COLO668 (cell line): Measurements from ENCODE around the gene ARHGAP30.

Source experiments
- DNase-seq: peaks from one replicate; lab custom pipeline; 2025; ENCODE audit not compliant: unreplicated experiment; lab: John Stamatoyannopoulos, UW

ARHGAP30 gene

DNA sequence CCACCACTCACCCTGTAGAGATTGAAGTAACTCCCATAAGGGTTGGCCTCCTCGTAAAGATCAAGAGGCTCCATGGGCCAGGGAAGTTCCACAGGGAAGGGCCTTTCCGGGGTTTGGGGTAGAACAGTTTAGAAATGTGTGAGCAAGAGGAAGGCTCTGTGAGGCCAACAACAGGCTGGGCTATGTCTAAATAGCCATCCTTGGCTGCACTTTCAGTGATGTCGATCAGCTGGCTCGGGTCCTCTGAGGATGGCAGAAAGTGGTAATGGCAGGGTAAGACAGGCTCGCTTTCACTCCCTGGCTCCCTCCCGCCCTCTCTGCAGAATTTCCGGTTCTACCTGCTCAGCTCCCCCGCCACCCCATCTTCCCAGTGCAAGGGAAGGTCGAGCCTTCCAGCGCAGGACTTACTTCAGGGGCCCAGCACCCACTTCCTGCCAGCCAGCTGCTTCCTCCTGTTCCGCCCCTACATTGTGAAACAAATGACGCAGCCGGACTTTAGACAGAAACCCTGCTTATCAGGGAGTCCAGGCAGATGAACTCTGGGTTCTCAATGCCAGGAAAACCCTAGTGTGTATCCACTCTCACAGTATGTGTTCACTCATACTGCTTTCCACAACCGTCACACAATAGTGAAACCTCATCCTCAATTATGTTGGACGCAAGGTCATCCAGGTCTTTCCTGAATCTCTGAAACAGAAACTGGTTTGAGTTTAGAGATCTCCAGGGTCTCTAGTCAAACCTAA lies 56.0 kb downstream of the ARHGAP30 start:
- peak; percentile 72 for DNase-seq

DNA sequence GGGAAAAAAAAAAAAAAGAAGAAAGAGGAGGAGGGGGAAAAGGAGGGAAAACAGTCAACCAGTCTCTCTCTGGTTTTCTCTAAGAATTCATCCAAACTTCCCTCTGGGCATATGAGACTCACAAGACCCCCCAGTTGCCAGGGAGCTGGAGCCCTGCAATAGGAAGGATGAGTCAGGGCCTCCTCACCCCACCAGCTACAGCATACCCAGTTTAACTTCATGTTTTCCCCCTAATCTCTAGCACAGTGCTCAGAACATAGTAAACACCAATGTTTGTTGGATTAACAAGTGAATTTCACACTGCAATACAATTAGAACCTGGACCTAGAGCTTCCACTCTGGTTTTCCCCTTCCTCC lies 56.6 kb downstream of the ARHGAP30 start:
- DNase-seq = no peak

DNA sequence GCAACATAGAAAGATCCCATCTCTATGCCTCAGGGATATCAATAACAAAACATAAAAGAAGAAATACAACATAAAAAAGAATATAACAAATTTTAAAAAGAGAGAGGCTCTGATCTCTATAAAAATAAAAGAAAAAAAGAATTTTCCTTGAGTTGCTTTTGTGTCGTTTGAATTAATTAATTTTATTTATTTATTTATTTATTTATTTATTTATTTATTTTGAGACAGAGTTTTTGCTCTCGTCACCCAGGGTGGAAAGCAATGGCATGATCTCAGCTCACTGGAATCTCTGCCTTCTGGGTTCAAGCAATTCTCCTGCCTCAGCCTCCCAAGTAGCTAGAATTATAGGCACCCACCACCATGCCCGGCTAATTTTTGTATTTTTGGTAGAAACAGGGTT lies 57.3 kb downstream of the ARHGAP30 start:
- DNase-seq = no peak

DNA sequence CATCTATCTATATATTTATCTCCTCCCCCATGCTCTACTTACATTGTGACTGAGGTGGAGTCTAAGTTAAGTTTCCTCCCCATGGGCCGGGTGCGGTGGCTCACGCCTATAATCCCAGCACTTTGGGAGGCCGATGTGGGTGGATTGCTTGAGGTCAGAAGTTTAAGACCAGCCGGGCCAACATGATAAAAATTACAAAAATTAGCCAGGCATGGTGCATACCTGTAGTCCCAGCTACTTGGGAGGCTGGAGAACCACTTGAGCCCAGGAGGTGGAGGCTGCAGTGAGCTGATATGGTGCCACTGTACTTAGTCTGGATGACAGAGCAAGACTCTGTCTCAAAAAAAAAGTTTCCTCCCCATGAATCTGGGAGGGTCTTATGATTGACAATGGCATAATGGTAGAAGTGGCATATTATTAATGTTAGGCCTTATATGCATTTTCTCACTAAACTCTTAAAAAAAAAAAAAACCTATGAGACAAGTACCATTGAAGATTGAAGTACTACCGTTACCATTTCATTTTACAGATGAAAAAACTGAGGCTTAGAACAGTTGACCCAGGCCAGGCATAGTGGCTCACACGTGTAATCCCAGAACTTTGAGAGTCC lies 60.0 kb downstream of the ARHGAP30 start:
- DNase-seq = no peak

DNA sequence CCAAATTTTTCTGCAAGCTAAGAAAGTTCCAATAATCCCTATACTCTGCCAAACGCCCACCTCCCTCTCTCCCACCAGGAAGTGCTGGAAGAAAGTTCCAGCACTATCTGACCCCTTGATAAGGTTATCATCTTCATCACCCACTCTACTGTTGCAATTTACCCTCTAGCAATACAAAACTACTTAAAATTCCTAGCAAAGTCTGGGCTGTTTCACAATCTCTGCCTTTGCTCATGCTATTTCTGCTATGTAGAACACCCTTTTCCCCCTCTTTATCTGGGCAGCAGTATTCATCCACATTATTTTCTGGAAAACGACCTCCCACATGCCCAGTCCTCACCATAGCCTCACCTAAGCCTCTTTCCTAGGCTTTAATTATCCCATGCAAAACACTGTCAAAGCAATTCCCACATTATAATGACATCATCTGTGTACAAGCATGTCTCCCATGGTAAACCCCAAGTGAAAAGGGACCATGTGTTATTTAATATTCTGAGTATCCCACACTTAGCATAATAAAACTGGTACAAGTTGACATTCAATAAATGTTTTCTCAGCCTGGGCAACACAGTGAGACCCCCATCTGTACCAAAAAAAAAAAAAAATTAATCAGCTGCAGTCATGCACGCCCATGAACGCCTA lies 60.7 kb downstream of the ARHGAP30 start:
- no peak for DNase-seq

DNA sequence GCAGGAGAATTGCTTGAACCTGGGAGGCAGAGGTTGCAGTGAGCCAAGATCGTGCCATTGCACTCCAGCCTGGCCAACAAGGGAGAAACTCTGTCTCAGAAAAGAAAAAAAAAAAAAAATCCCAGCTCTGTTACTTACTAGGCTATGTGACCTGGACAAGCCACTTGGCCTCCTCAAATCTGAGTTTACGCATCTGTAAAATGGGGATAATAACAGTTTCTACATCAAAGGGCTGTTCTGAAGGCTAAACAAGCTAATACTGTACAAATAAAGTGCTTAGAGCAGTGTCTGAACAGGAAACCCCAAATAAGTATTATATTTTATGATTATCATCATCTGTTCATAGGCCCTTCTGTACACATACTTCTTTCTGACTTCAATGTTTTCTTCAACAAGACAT lies 62.3 kb downstream of the ARHGAP30 start:
- DNase-seq = no peak

DNA sequence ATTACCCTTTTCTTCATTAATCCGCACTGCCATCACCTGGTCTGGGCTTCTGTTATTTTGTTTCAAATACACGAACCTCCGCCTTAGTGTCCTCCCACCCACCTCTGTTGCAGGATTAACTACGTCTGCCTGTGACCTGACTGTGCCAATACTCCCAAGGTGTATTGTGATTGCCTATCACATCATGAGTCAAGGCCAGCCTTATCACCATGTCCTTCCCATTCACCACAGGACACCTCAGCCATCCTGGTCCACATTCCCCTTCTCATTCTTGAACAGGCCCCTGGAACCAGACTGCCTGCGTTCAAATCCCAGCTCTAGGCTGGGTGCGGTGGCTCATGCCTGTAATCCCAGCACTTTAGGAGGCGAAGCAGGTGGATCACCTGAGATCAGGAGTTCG lies 63.1 kb downstream of the ARHGAP30 start:
- DNase-seq = no peak

DNA sequence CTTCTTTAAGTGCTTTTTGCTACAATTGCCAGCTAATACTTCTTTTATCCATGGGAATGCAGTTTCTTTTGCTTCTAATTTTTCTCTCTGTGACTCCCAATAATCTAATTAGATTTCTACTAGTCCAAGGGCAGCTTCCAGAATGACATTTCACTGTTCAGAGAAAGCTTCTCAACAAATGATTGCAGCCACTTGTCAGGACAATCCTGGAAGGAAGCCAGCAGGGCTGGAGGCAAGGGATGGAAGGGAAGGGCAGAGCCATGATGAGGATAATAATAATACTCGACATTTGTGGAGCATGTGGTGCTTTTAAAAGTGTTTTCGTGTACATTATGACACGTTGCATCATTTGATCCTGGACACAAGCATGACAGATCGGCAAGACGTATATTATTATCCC lies 68.2 kb downstream of the ARHGAP30 start:
- no peak for DNase-seq

DNA sequence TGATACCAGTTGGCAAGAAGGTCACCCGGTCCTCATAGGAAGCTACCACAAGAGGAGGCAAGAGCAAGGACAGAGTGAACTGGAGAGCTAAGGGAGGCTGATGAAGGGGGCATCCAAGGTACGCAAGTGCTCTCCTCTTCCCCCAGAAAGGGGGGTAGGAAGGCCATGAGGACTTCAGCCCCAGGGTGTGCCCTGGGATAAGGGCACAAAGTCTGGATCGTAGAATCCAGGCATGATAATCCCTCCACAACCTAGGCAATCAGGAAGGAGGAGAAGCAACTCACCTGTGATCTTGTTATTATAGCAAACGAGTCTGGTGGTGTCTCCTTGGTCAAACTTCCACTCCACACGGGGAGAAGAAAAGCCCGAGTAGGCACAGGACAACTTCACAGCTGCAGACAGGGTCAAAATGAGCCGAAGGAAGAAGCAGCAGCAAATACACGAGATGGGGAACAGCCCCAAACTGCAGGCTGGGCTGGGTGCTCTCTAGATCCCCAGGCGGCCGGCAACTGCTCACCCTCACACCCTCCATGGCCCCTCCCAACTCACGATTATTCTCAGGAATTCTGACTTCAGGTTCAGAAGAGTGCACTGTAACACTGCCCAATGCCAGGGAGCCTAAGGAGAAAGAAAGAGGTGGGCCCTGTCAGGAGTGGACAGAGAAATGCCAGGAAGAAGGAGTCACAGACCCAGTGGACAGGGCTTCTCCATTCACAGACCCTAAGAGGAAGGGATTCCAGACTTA lies 68.8 kb downstream of the ARHGAP30 start:
- no peak for DNase-seq

DNA sequence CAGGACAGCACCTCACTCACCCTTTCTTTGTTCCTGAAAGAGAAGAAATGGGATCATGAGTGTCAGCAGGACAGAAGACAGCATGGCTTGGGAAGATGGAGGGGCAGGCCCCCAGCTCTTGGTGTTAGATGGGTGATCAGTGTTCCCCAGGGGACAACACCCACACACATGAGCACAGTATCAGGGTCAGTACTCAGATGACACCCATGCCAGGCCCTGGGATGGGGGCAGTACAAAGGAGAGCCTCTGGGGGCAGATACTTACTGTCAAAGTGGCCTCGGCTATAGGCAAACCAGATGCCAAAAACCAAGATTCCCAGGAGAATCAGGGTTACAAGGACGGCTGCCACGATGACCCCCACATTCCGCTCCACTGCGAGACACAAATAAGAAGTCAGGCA lies 70.3 kb downstream of the ARHGAP30 start:
- DNase-seq = no peak

DNA sequence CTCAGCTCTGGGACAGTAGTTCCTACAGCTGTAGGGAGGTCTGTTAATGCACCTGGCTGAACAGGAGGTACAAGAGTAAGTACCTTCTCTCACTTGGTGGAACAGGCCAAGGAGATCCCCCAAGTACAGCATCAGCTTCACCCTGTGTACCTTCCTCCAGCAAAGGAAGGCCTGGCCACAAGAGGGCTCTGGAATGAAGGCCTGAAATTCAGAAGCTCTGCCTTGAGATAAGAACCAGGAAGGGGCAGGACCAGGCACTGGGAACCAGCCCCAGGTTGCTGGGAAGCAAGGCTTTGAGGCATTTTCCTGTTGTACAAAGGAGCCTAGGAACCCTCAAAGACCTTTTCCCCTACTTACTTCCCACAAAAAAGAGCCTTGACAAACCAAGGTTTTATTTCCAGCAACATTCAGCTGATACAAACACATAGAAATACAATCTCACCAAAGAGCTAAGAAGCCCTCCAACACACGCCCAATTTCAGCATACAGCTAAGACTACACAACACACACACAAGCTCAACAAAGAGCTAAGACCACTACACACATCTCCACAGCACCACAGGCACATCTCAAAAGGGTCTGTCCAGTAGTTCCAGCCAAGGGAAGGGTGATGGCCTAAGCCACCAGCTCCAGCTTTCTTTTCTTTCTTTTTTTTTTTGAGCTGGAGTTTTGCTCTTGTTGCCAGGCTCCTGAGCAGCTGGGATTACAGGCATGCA lies 72.2 kb downstream of the ARHGAP30 start:
- peak; percentile 35 for DNase-seq
